Neural cell (in vitro differentiated cells): ENCODE measurements around the gene ARSB.

ENCODE experiments used
- EZH2 ChIP-seq: fragments of 200-600, 300-800 bp; shearing (Covaris generic), sonication (generic); IDR thresholded peaks from 2 replicates; pipeline ENCODE4 v1.6.1; 2014; ENCODE audit warnings: antibody characterized with exemption, low read length, borderline replicate concordance, mild to moderate bottlenecking; ENCODE audit not compliant: insufficient read depth, poor library complexity, severe bottlenecking
- TF ChIP-seq, protein P1 (sequence below): fragments of 450-650 bp; IDR thresholded peaks from 2 replicates; pipeline ENCODE4 v1.5.1; 2014; ENCODE audit warnings: antibody characterized with exemption, mild to moderate bottlenecking, moderate library complexity; ENCODE audit not compliant: poor library complexity, severe bottlenecking

GRCh38 chr5:78895616-78896015, 89.5 kb downstream of the ARSB start:
- TF ChIP-seq, protein P1, sequence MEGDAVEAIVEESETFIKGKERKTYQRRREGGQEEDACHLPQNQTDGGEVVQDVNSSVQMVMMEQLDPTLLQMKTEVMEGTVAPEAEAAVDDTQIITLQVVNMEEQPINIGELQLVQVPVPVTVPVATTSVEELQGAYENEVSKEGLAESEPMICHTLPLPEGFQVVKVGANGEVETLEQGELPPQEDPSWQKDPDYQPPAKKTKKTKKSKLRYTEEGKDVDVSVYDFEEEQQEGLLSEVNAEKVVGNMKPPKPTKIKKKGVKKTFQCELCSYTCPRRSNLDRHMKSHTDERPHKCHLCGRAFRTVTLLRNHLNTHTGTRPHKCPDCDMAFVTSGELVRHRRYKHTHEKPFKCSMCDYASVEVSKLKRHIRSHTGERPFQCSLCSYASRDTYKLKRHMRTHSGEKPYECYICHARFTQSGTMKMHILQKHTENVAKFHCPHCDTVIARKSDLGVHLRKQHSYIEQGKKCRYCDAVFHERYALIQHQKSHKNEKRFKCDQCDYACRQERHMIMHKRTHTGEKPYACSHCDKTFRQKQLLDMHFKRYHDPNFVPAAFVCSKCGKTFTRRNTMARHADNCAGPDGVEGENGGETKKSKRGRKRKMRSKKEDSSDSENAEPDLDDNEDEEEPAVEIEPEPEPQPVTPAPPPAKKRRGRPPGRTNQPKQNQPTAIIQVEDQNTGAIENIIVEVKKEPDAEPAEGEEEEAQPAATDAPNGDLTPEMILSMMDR, result no peak
- TF ChIP-seq EZH2, result no peak
